ENCODE measurements around the gene DMAP1.

DMAP1 gene

GRCh38 chr1:44229435-44230167, 16.3 kb downstream of the DMAP1 start:
- no peak for DNase-seq (ENCODE audit: low read depth)

- no peak for DNase-seq (ENCODE audit: low read depth)
Observed at GRCh38 chr1:44230796-44231195, 17.5 kb downstream of the DMAP1 start.

GRCh38 chr1:44233593-44233992, 20.3 kb downstream of the DMAP1 start:
- no peak for DNase-seq (ENCODE audit: low read depth)

- no peak for DNase-seq (ENCODE audit: low read depth)
Observed at GRCh38 chr1:44235808-44236207, 22.5 kb downstream of the DMAP1 start.

- no peak for DNase-seq (ENCODE audit: low read depth)
Observed at GRCh38 chr1:44236490-44237272, 23.4 kb downstream of the DMAP1 start.

- DNase-seq (ENCODE audit: low read depth), result no peak
Observed at GRCh38 chr1:44237721-44238457, 24.6 kb downstream of the DMAP1 start.

- DNase-seq (ENCODE audit: low read depth), result no peak
Observed at GRCh38 chr1:44238660-44239059, 25.4 kb downstream of the DMAP1 start.

GRCh38 chr1:44239331-44239960, 26.2 kb downstream of the DMAP1 start:
- no peak for DNase-seq (ENCODE audit: low read depth)

GRCh38 chr1:44239961-44240371, 26.7 kb downstream of the DMAP1 start:
- DNase-seq (ENCODE audit: low read depth), result no peak

- DNase-seq (ENCODE audit: low read depth), result no peak
Observed at GRCh38 chr1:44240802-44241671, 27.8 kb downstream of the DMAP1 start.

- no peak for DNase-seq (ENCODE audit: low read depth)
Observed at GRCh38 chr1:44242746-44243145, 29.5 kb downstream of the DMAP1 start.

- DNase-seq (ENCODE audit: low read depth), result no peak
Observed at GRCh38 chr1:44243782-44244495, 30.7 kb downstream of the DMAP1 start.

GRCh38 chr1:44244986-44245385, 31.7 kb downstream of the DMAP1 start:
- DNase-seq (ENCODE audit: low read depth), result no peak

GRCh38 chr1:44246806-44247205, 33.5 kb downstream of the DMAP1 start:
- no peak for DNase-seq (ENCODE audit: low read depth)

- no peak for DNase-seq (ENCODE audit: low read depth)
Observed at GRCh38 chr1:44249543-44249942, 36.3 kb downstream of the DMAP1 start.

GRCh38 chr1:44250068-44250781, 37.0 kb downstream of the DMAP1 start:
- no peak for DNase-seq (ENCODE audit: low read depth)

GRCh38 chr1:44251486-44251885, 38.2 kb downstream of the DMAP1 start:
- DNase-seq (ENCODE audit: low read depth), result no peak

- no peak for DNase-seq (ENCODE audit: low read depth)
Observed at GRCh38 chr1:44251989-44252671, 38.9 kb downstream of the DMAP1 start.

- no peak for DNase-seq (ENCODE audit: low read depth)
Observed at GRCh38 chr1:44254392-44254910, 41.2 kb downstream of the DMAP1 start.

All from stromal cell of bone marrow (primary cell).